Retinal pigment epithelial cell (primary cell): ENCODE data around the gene PCA3.

ENCODE experiments used
- DNase-seq: peaks from one replicate; pipeline ENCODE4 v3.0.0-alpha.2; 2010; ENCODE audit warnings: low read depth
- H3K4me3 ChIP-seq: 2 replicates; pipeline ENCODE4 v1.5.1; 2011; ENCODE audit warnings: mild to moderate bottlenecking, low read length, control low read depth, moderate library complexity
- TF ChIP-seq, protein P1 (sequence below): conservative IDR thresholded peaks from 2 replicates; pipeline ENCODE4 v1.5.1; 2011; ENCODE audit warnings: low read depth, low read length, control low read depth, inconsistent platforms

The PCA3 gene

DNA sequence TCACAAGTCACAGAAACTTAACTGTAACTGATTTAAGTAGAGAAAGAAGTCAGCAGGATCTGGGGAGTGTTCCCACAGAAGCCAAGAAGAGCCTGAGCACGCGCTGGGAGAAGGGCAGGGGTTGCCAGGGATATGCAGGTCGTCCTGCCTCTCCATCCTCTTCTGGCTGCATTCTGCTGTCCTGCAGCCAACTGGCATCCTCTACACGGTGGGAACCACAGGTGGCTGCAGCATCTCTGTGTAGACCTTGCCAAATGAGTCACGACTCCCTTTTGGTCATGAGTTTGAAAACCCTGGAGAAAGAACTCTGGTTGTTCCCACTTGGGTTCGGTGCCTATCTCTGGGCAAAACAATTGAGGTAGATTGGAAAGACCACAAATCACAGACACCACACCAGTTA, 38.4 kb upstream of the PCA3 start:
- no peak for DNase-seq
- TF ChIP-seq, protein P1, sequence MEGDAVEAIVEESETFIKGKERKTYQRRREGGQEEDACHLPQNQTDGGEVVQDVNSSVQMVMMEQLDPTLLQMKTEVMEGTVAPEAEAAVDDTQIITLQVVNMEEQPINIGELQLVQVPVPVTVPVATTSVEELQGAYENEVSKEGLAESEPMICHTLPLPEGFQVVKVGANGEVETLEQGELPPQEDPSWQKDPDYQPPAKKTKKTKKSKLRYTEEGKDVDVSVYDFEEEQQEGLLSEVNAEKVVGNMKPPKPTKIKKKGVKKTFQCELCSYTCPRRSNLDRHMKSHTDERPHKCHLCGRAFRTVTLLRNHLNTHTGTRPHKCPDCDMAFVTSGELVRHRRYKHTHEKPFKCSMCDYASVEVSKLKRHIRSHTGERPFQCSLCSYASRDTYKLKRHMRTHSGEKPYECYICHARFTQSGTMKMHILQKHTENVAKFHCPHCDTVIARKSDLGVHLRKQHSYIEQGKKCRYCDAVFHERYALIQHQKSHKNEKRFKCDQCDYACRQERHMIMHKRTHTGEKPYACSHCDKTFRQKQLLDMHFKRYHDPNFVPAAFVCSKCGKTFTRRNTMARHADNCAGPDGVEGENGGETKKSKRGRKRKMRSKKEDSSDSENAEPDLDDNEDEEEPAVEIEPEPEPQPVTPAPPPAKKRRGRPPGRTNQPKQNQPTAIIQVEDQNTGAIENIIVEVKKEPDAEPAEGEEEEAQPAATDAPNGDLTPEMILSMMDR: no peak
- no peak overlapping the region for H3K4me3 ChIP-seq

DNA sequence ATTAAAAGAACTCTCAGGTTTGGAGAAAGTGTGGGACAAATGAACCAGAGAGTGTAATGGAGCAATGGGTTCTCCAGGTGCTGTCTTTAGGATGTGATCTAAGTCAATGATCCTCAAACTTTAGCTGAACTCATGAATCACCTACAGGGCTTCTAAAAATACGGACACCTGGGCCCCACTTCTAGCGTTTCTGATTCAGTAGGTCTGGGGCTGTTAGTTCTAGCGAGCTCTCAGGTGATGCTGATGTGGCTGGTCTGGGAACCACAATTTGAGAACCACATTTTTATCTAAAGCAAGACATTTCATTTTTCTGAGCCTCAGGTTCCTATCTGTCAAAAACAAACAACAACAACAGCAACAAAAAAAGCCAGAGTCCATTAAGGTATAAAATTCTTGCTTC, 35.1 kb upstream of the PCA3 start:
- no peak for DNase-seq
- TF ChIP-seq, protein P1: no peak
- no peak overlapping the region for H3K4me3 ChIP-seq

DNA sequence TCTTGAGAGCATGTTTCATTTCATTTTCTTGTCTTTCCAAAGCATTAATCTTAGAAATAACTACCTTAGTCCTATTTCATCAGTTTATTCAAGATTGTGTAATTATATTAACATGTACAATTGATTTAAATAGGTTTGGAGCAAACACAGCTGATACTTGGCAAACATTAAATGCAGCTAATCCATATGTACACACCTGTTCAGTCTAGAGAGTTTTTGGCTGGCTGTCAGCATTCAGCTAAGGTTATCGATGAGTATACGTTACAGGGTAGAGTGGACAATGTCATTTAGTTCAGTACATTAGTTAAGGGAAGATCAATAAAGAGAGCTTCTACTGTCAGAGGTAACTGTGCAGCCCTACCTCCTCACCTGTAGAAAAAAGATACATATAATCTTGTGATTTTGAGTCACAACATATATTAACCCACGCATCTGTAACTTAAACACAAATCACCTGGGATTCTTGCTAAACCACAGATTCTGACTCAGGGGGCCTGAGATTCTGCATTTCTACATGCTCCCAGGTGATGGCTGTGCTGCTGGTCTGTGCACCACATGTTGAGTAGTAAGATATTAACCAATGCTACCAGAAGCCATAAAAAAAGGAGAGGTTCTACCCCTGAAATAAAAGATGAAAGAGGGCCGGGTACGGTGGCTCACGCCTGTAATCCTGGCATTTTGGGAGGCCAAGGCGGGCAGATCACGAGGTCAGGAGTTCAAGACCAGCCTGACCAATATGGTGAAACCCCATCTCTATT, 34.1 kb upstream of the PCA3 start:
- TF ChIP-seq, protein P1: no peak
- no peak for DNase-seq
- H3K4me3 ChIP-seq: no peak overlapping the region

DNA sequence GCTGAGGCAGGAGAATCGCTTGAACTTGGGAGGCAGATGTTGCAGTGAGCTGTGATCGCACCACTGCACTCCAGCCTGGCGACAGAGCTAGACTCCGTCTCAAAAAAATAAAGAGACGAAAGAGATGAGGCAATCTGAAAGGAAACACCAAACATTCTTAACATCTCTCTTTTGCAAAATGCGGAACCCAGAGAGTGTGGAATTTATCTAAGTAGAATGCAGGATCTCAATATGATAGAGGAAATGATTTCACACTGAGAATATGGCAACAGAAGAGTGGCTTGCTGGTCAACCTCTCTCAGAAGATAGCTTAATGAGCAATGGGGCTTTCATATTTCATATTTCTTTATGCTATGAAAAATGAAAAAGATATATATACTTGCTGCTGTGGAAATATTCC, 33.4 kb upstream of the PCA3 start:
- no peak overlapping the region for H3K4me3 ChIP-seq
- no peak for DNase-seq
- TF ChIP-seq, protein P1: no peak

DNA sequence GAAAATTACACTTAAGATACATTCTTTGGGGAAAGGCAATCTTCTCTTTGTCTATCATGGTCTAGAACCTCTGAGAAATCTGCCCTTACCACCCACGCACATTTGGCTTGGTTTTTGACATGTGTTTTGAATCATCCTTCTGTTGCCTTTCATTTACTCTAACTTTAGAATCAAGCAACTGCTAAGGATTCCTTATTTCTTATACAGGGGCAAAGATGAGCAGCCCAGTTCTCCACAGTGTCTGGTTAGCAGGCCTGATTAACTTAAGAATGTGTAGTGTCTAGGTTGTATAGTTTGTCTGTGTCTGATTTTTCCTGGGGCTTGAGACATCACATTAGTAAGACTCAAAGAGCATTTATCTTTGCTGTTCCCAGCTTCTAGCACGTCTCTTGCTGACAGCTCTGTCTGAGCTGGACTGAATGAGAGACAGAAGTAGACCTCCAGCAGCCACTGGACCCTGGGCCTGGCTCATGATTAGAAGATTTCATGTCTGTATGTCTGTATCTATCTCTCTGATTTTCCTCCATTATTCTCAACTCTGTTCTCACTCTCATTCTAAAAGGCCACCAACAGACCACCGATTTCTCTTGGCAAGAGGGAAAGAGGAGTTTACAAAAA, 31.8 kb upstream of the PCA3 start:
- TF ChIP-seq, protein P1: no peak
- H3K4me3 ChIP-seq: no peak overlapping the region
- DNase-seq: no peak

DNA sequence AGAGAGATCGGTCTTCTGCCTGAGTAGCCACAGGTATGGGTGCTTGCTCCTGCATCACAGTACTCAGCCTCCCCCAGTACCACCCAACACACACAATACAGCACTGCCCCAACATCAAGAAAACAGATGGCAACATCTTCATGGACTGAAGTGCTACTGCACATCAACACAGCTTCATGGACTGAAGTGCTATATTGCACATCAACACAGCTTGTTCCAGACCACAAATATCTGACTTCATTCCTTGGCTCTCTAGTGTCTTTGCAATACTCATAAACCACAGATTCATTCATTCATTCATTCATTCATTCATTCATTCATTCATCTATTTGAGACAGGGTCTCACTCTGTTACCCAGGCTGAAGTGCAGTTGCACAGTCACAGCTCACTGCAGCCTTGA, 31.1 kb upstream of the PCA3 start:
- TF ChIP-seq, protein P1: no peak
- no peak overlapping the region for H3K4me3 ChIP-seq
- no peak for DNase-seq

DNA sequence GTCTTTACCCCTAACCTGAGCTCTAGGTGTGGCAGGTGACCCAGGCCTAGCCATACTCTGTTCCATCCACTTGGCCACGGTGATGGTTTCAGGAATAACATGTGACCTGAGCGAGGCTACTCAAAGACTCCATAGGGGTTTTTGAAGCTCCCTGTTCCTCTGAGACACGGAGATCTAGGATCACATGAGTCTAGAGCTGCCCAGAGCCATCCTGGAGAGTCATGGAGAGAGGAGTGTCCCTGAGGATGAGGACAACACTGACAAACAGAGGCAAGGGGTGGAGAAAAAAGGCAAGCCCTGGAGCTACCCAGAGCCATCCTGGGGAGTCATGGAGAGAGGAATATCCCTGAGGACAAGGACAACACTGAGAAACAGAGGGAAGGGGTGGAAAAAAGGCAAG, 29.5 kb upstream of the PCA3 start:
- TF ChIP-seq, protein P1: no peak
- DNase-seq: no peak

More for the DNA sequence above, 29.5 kb upstream of the PCA3 start:
- no peak overlapping the region for H3K4me3 ChIP-seq
